Nephron (organoid): ENCODE data around the gene OR5L2.
"Not testable (repeated sequence)": the region's sequence is repeated elsewhere in the genome, so short reads cannot be mapped to it uniquely, and the experiment has no call there.

Source experiments
- H3K27ac Mint-ChIP-seq, 3 experiments: 2 replicates each; pipeline ENCODE4 v1.8.0; 2020; ENCODE audit warnings: mixed read lengths in 3 of 3, mild to moderate bottlenecking in 2 of 3, moderate library complexity in 1 of 3
- H3K27me3 Mint-ChIP-seq: 2 replicates; pipeline ENCODE4 v1.8.0; 2021; ENCODE audit warnings: low read depth, mild to moderate bottlenecking, moderate library complexity, mixed read lengths
- H3K36me3 Mint-ChIP-seq: 2 replicates; pipeline ENCODE4 v1.8.0; 2020; ENCODE audit warnings: low read depth, mixed read lengths
- H3K4me1 Mint-ChIP-seq: 2 replicates; pipeline ENCODE4 v1.8.0; 2020; ENCODE audit warnings: mixed read lengths
- H3K4me3 Mint-ChIP-seq, 3 experiments: 2 replicates each; pipeline ENCODE4 v1.8.0; 2020; ENCODE audit warnings: mild to moderate bottlenecking in 3 of 3, mixed read lengths in 3 of 3, moderate library complexity in 2 of 3
- H3K9me3 Mint-ChIP-seq: 2 replicates; pipeline ENCODE4 v1.8.0; 2020; ENCODE audit warnings: mixed read lengths
- CTCF ChIP-seq, 3 experiments: fragments of 200-600 bp; sonication (generic); IDR thresholded peaks; one replicate each; pipeline ENCODE4 v1.5.0; 2021; ENCODE audit warnings: antibody characterized with exemption in 3 of 3; ENCODE audit not compliant: unreplicated experiment in 3 of 3

The OR5L2 gene

GRCh38 chr11:55819330-55819729 is 7.7 kb upstream of the OR5L2 start, which contains the start of gene OR5D18:
Gene OR5D18, plus strand, starts transcription at chr11:55819630. Its CDS starts 0 bp downstream, at chr11:55819630.
- no peaks in the 10 kb centered on the region for H3K4me1 Mint-ChIP-seq
- no peaks in the 10 kb centered on the region for H3K36me3 Mint-ChIP-seq
- H3K9me3 Mint-ChIP-seq = peaks cover 42% of the 10 kb centered on the region
- H3K27ac Mint-ChIP-seq = no peak within 1 kb of the TSS
- no peak for TF ChIP-seq CTCF (IDR thresholded peaks at IDR 0.05; ENCODE audit: unreplicated experiment in 3 of 3)
- no peaks in the 10 kb centered on the region for H3K27me3 Mint-ChIP-seq
- H3K4me3 Mint-ChIP-seq = no peak within 1 kb of the TSS

- no peak for TF ChIP-seq CTCF (IDR thresholded peaks at IDR 0.05; ENCODE audit: unreplicated experiment in 3 of 3)
- Mint-ChIP-seq H3K27ac (no peak within 1 kb of the TSS), H3K9me3 (peaks cover 22% of the 10 kb centered on the region)
Observed at GRCh38 chr11:55838452-55838851, 11.4 kb downstream of the OR5L2 start, which contains the start of gene OR5D16. Gene OR5D16, plus strand, starts transcription at chr11:55838752. Its CDS starts 0 bp downstream, at chr11:55838752.

GRCh38 chr11:55847453-55847852 is 20.4 kb downstream of the OR5L2 start:
- no peak overlapping the region for H3K27ac Mint-ChIP-seq
- H3K4me1 Mint-ChIP-seq = no peaks in the 10 kb centered on the region
- no peak for TF ChIP-seq CTCF (IDR thresholded peaks at IDR 0.05; ENCODE audit: unreplicated experiment in 3 of 3)
- H3K27me3 Mint-ChIP-seq = no peaks in the 10 kb centered on the region
- peaks cover 18% of the 10 kb centered on the region for H3K9me3 Mint-ChIP-seq
- no peaks in the 10 kb centered on the region for H3K36me3 Mint-ChIP-seq
- H3K4me3 Mint-ChIP-seq = no peak overlapping the region

More at GRCh38 chr11:55838452-55838851, 11.4 kb downstream of the OR5L2 start, which contains the start of gene OR5D16:
- Mint-ChIP-seq H3K4me1 (no peaks in the 10 kb centered on the region), H3K4me3 (no peak within 1 kb of the TSS), H3K36me3 (no peaks in the 10 kb centered on the region), H3K27me3 (peaks cover 3% of the 10 kb centered on the region)

GRCh38 chr11:55849037-55849436 is 22.0 kb downstream of the OR5L2 start:
- no peaks in the 10 kb centered on the region for H3K36me3 Mint-ChIP-seq
- H3K4me1 Mint-ChIP-seq = no peaks in the 10 kb centered on the region
- no peaks in the 10 kb centered on the region for H3K27me3 Mint-ChIP-seq
- peaks cover 23% of the 10 kb centered on the region for H3K9me3 Mint-ChIP-seq
- H3K27ac Mint-ChIP-seq = no peak overlapping the region
- H3K4me3 Mint-ChIP-seq = no peak overlapping the region
- no peak for TF ChIP-seq CTCF (IDR thresholded peaks at IDR 0.05; ENCODE audit: unreplicated experiment in 3 of 3)

- TF ChIP-seq CTCF (IDR thresholded peaks at IDR 0.05; ENCODE audit: unreplicated experiment in 3 of 3) = no peak
- Mint-ChIP-seq H3K36me3 (no peaks in the 10 kb centered on the region), H3K27ac (no peak overlapping the region), H3K4me1 (no peaks in the 10 kb centered on the region), H3K27me3 (no peaks in the 10 kb centered on the region), H3K4me3 (no peak overlapping the region), H3K9me3 (peaks cover 10% of the 10 kb centered on the region)
Observed at GRCh38 chr11:55852141-55852540, 25.1 kb downstream of the OR5L2 start.

- Mint-ChIP-seq H3K9me3 (peaks cover 10% of the 10 kb centered on the region), H3K27ac (no peak overlapping the region), H3K36me3 (no peaks in the 10 kb centered on the region), H3K27me3 (no peaks in the 10 kb centered on the region), H3K4me1 (no peaks in the 10 kb centered on the region), H3K4me3 (no peak overlapping the region)
- no peak for TF ChIP-seq CTCF (IDR thresholded peaks at IDR 0.05; ENCODE audit: unreplicated experiment in 3 of 3)
Observed at GRCh38 chr11:55854704-55855103, 27.7 kb downstream of the OR5L2 start.

- not testable (repeated sequence) for H3K36me3 Mint-ChIP-seq
Observed at GRCh38 chr11:55867354-55867753, 40.3 kb downstream of the OR5L2 start.

GRCh38 chr11:55872731-55873130 is 45.7 kb downstream of the OR5L2 start:
- H3K9me3 Mint-ChIP-seq = peaks cover 29% of the 10 kb centered on the region
- H3K27ac Mint-ChIP-seq, H3K27me3 Mint-ChIP-seq, H3K4me1 Mint-ChIP-seq, H3K4me3 Mint-ChIP-seq, H3K36me3 Mint-ChIP-seq: not testable (repeated sequence)

More at GRCh38 chr11:55867354-55867753, 40.3 kb downstream of the OR5L2 start:
- H3K4me1 Mint-ChIP-seq, H3K27me3 Mint-ChIP-seq, H3K27ac Mint-ChIP-seq, H3K4me3 Mint-ChIP-seq: not testable (repeated sequence)
- H3K9me3 Mint-ChIP-seq = peaks cover 35% of the 10 kb centered on the region

- not testable (repeated sequence) for H3K36me3 Mint-ChIP-seq, H3K4me3 Mint-ChIP-seq, H3K27me3 Mint-ChIP-seq, H3K27ac Mint-ChIP-seq, H3K4me1 Mint-ChIP-seq
- peaks cover 27% of the 10 kb centered on the region for H3K9me3 Mint-ChIP-seq
Observed at GRCh38 chr11:55873146-55873545, 46.1 kb downstream of the OR5L2 start.
